Suprapubic skin (tissue), 4 donors: ENCODE data around the gene ZNF496. TPM values are rescaled to one million over a fixed set of nuclear protein-coding genes. Genes with fewer than 3 reads are reported as not detected.

Source experiments
- DNase-seq, 2 donors: peaks; one replicate each; pipeline ENCODE4 v3.0.0-alpha.2; 2019; ENCODE audit warnings: low spot score in 2 of 2
- H3K27ac ChIP-seq: fragments of 200-600 bp; sonication (generic); one replicate; pipeline ENCODE4 v1.5.1; 2019
- H3K27me3 ChIP-seq: fragments of 200-600 bp; sonication (generic); one replicate; pipeline ENCODE4 v1.5.1; 2019
- H3K36me3 ChIP-seq: fragments of 200-600 bp; sonication (generic); one replicate; pipeline ENCODE4 v1.5.1; 2019
- H3K4me1 ChIP-seq: fragments of 200-600 bp; sonication (generic); one replicate; pipeline ENCODE4 v1.5.1; 2019
- H3K4me3 ChIP-seq: fragments of 200-600 bp; sonication (generic); one replicate; pipeline ENCODE4 v1.5.1; 2019; ENCODE audit warnings: mild to moderate bottlenecking
- H3K9me3 ChIP-seq: fragments of 200-600 bp; sonication (generic); one replicate; pipeline ENCODE4 v1.5.1; 2019
- EP300 ChIP-seq: sonication (generic); formaldehyde crosslinking; IDR thresholded peaks from one replicate; pipeline ENCODE4 v1.6.1; 2017; ENCODE audit warnings: antibody characterized with exemption
- POLR2A ChIP-seq, 2 donors: fragments of 450-650 bp; IDR thresholded peaks; one replicate each; pipeline ENCODE4 v1.6.1; 2017; ENCODE audit warnings: antibody characterized with exemption in 2 of 2, mild to moderate bottlenecking in 2 of 2, moderate library complexity in 2 of 2
- POLR2AphosphoS5 ChIP-seq, 3 donors: sonication (generic); formaldehyde crosslinking; IDR thresholded peaks; one replicate each; pipeline ENCODE4 v1.6.1; 2017; ENCODE audit warnings: antibody characterized with exemption in 3 of 3
- WGBS: methylation state at CpG from one replicate; pipeline ENCODE4 v1.1.5; 2018; 5-methylcytosine and 5-hydroxymethylcytosine counted together
- total RNA-seq, 4 donors: library from RNA; depleted of rRNA; stranded (reverse); fragments of >200 nt; gene quantifications; one replicate each; pipeline ENCODE4 v1.1.0, GENCODE V29; 2016
- TF ChIP-seq, protein P1 (sequence below), 2 donors: fragments of 200-600 bp in 1 of 2; fragments of 450-650 bp in 1 of 2; sonication (generic) in 1 of 2; IDR thresholded peaks; one replicate each; pipeline ENCODE4 v1.5.1; 2016 to 2019; ENCODE audit warnings: antibody characterized with exemption in 2 of 2, mild to moderate bottlenecking in 1 of 2, moderate library complexity in 1 of 2

Gene ZNF496
- total RNA-seq, 4 donors from 2014 or later, result 17.5 to 45.7 (median 21.2) TPM

DNA sequence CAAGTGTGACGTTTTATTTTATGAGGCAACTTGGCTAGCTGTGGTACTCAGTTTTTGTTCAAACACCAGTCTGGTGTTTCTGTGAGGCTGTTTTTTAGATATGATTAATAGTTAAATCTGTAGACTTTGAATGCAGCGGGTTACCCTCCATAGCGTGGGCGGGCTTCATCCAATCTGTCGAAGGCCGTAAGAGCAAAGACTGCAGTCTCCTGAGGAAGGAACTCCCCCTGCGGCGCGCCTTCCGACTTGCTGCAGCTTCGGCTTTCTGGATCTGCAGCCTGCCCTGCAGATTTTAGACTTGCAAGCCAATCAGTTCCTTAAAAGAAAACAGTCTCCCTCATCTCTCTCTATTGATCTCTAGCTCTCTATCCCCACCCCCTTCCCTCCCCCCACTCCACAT is 4.2 kb upstream of the ZNF496 start:
- DNase-seq, result no peak
- Histone ChIP-seq H3K9me3 (no peaks in the 10 kb centered on the region), H3K4me1 (peaks cover 20% of the 10 kb centered on the region), H3K27ac (no peak overlapping the region), H3K4me3 (no peak overlapping the region), H3K27me3 (no peaks in the 10 kb centered on the region), H3K36me3 (no peaks in the 10 kb centered on the region)
- WGBS, result 46% methylated on average over 11 of the region's 11 CpGs
- TF ChIP-seq POLR2A (IDR thresholded peaks at IDR 0.05) (no peak), POLR2AphosphoS5 (IDR thresholded peaks at IDR 0.05) (no peak), EP300 (no peak)
- TF ChIP-seq, protein P1, sequence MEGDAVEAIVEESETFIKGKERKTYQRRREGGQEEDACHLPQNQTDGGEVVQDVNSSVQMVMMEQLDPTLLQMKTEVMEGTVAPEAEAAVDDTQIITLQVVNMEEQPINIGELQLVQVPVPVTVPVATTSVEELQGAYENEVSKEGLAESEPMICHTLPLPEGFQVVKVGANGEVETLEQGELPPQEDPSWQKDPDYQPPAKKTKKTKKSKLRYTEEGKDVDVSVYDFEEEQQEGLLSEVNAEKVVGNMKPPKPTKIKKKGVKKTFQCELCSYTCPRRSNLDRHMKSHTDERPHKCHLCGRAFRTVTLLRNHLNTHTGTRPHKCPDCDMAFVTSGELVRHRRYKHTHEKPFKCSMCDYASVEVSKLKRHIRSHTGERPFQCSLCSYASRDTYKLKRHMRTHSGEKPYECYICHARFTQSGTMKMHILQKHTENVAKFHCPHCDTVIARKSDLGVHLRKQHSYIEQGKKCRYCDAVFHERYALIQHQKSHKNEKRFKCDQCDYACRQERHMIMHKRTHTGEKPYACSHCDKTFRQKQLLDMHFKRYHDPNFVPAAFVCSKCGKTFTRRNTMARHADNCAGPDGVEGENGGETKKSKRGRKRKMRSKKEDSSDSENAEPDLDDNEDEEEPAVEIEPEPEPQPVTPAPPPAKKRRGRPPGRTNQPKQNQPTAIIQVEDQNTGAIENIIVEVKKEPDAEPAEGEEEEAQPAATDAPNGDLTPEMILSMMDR (IDR thresholded peaks at IDR 0.05), result no peak

DNA sequence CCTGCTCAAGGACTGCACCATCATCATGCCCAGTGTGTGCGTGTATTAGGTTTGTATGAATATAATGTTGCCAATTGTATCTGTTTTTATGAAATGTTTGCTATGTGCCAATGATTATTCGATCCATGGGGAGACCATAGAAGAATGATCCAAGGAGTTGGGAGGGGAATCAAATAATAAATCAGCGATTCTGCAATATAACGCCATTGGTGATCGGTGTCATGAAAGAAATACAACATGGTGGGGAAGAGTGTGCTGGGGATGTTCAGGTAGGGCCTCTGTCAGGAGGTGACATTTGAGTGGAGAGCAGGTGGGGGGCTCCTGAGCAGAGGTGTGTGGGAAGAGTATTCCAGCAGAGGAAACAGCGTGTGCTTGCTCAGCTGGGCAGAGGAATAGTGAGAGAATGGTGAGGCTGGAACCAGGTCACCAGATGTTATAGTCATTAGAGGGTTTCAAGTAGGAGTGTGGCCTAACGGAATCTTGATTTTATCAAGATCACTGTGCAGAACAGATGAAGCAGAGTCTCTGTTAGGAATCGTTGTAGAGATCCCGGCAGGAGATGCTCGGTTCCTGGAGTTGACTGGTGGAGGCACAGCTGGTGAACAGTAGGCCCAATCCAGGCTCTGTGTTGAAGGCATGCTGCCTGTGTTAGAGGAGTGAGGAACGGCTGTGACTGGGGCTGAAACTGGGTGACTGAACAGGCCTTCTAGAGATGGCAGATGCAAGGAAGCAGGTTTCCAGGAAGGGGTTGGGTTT is 2.9 kb upstream of the ZNF496 start:
- Histone ChIP-seq H3K36me3 (peaks cover 3% of the 10 kb centered on the region), H3K9me3 (no peaks in the 10 kb centered on the region), H3K27ac (no peak overlapping the region), H3K27me3 (no peaks in the 10 kb centered on the region), H3K4me3 (no peak overlapping the region), H3K4me1 (peaks cover 30% of the 10 kb centered on the region)
- no peak for DNase-seq
- TF ChIP-seq, protein P1 (IDR thresholded peaks at IDR 0.05), result no peak
- TF ChIP-seq POLR2AphosphoS5 (IDR thresholded peaks at IDR 0.05) (no peak), POLR2A (IDR thresholded peaks at IDR 0.05) (no peak), EP300 (no peak)
- WGBS, result 83% methylated on average over 11 of the region's 11 CpGs

DNA sequence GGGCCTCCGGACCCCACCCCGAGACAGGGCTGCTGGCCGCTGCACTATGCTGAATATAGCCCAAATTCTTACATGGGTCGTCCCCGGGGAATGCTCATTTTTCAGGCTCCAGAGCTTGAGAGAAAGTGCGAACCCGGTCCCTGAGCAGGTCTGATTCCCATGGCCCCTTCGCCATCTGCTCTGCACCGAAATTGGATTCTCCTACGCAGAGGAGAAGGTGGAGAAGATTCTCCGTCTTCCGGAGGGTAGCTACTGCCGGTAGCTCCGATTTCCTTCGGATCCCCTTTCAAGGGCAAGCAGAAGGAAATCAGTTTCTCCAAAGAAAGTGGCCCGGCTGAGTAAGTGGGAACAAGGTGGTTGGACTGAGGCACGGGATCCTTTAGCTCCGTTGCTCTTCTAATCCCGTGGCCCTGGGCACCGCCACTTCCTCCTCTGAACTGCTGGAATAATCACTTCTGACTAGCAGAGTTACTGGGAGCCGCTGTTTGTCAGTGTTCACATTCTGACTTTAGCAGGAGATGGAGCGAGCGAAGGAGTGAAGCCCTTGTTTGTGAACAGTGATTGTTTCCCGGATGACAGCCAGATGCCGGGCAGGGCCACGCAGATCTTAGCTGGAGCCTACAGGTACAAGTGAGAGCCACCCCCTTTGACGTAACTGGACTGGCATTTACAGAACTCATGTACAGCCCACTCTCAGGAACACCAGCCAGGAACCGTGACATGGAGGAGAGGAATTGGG is 1.1 kb upstream of the ZNF496 start:
- peak in 1 of 2 donors; percentile 66 for DNase-seq
- H3K4me3 ChIP-seq, result peak overlapping the region; percentile 98
- H3K36me3 ChIP-seq, result peaks cover 18% of the 10 kb centered on the region
- H3K9me3 ChIP-seq, result no peaks in the 10 kb centered on the region
- H3K27me3 ChIP-seq, result no peaks in the 10 kb centered on the region
- peaks cover 30% of the 10 kb centered on the region for H3K4me1 ChIP-seq
- TF ChIP-seq EP300 (no peak), POLR2A (IDR thresholded peaks at IDR 0.05) (no peak), POLR2AphosphoS5 (IDR thresholded peaks at IDR 0.05) (no peak)
- TF ChIP-seq, protein P1 (IDR thresholded peaks at IDR 0.05), result no peak
- 29% methylated on average over 16 of the region's 28 CpGs for WGBS
- H3K27ac ChIP-seq, result peak overlapping the region; percentile 91

DNA sequence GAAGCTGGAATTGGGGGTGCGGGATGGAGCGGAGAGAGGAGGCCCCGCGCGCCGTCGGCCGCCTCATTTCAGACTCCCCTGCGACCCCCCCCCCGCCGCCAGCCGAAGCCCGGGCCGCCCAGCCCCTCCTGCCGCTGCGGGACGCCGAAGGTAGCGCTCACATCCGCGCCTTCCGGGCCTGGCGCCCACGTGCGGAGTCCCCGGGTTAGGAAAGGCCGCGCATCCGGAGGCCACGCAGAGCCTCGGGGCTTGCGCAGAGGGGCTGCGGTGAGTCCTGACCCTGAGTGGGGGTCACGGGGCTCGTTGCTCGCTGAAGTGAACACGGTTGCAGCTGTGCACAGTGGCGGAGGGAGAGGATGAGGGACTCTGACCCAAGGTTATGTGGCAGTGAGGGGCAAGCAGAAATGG is 552 bp upstream of the ZNF496 start:
- TF ChIP-seq, protein P1 (IDR thresholded peaks at IDR 0.05), result no peak
- TF ChIP-seq POLR2AphosphoS5 (IDR thresholded peaks at IDR 0.05) (no peak), POLR2A (IDR thresholded peaks at IDR 0.05) (no peak), EP300 (no peak)
- Histone ChIP-seq H3K36me3 (peaks cover 21% of the 10 kb centered on the region), H3K27ac (peak overlapping the region; percentile 91), H3K9me3 (no peaks in the 10 kb centered on the region), H3K27me3 (no peaks in the 10 kb centered on the region), H3K4me3 (peak overlapping the region; percentile 98), H3K4me1 (peaks cover 30% of the 10 kb centered on the region)
- 0% methylated on average over 4 of the region's 38 CpGs for WGBS
- DNase-seq, result peak in 1 of 2 donors; percentile 75

DNA sequence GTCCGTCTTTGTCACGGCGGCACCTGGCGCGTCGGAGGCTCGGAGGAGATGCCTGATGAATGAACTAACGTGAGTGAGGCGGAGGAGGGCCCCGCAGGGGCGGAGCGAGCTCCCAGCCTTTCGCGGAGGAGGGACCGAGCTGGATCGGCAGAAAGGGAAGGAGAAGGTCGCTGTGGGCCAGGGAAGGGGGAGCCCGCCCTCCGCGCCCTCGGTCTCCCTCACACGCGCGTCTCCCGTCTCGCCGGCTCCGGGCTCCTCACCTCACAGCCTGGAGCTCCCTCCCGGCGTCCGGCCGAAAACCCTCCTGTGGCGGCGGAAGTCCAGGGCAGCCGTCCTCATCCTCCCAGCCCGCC is 519 bp downstream of the ZNF496 start:
- Histone ChIP-seq H3K4me1 (peaks cover 30% of the 10 kb centered on the region), H3K27ac (peak overlapping the region; percentile 91), H3K36me3 (peaks cover 25% of the 10 kb centered on the region), H3K9me3 (no peaks in the 10 kb centered on the region), H3K4me3 (peak overlapping the region; percentile 98), H3K27me3 (no peaks in the 10 kb centered on the region)
- DNase-seq, result peak; percentile 88
- TF ChIP-seq POLR2A (IDR thresholded peaks at IDR 0.05) (peak in 1 of 2 donors; percentile 34), EP300 (no peak), POLR2AphosphoS5 (IDR thresholded peaks at IDR 0.05) (peak in 1 of 3 donors; percentile 17)
- TF ChIP-seq, protein P1 (IDR thresholded peaks at IDR 0.05), result no peak
- no CpG with 5 or more reads among the region's 36 CpGs for WGBS
